ENCODE data around the gene SLC41A1.

SLC41A1 gene

GRCh38 chr1:205785446-205785845 is 27.6 kb downstream of the SLC41A1 start:
- ChIA-PET POLR2A (no interaction called here), CTCF (interaction anchor here (1.2 to 3.2 kb wide), 2 partner anchors 19 to 192 kb away, joined by 3 to 10 read pairs; no protein-coding TSS in a partner anchor)
- TF ChIP-seq, protein P1, sequence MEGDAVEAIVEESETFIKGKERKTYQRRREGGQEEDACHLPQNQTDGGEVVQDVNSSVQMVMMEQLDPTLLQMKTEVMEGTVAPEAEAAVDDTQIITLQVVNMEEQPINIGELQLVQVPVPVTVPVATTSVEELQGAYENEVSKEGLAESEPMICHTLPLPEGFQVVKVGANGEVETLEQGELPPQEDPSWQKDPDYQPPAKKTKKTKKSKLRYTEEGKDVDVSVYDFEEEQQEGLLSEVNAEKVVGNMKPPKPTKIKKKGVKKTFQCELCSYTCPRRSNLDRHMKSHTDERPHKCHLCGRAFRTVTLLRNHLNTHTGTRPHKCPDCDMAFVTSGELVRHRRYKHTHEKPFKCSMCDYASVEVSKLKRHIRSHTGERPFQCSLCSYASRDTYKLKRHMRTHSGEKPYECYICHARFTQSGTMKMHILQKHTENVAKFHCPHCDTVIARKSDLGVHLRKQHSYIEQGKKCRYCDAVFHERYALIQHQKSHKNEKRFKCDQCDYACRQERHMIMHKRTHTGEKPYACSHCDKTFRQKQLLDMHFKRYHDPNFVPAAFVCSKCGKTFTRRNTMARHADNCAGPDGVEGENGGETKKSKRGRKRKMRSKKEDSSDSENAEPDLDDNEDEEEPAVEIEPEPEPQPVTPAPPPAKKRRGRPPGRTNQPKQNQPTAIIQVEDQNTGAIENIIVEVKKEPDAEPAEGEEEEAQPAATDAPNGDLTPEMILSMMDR (IDR thresholded peaks at IDR 0.05; ENCODE audit: control extremely low read depth, extremely low read depth, low read depth, missing control alignments) = no peak
- DNase-seq (ENCODE audit: extremely low spot score) = no peak

DNA sequence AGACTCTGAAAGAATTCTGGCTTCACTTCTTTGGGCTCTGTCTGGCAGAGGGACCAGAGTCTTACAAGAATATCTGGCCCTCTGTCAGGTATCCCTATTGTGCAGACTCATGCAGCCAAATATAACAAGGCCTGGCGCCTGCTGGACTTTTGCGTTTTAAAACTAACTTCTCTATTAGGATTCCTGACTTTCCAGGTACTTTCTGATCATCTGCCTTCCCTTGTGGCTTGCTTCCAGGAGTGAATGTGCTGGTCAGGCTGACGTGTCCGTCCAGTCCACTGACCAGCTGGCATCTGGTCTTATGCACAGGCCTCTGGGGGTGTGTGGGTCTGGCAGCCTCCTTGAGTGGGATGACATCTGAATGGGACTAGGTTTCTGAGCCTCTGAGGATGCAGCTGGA is 29.1 kb downstream of the SLC41A1 start:
- POLR2A ChIA-PET = interaction anchor here (0.7 kb wide), 1 partner anchor 676 kb away, joined by 10 read pairs; no protein-coding TSS in a partner anchor
- CTCF ChIA-PET = interaction anchor here (1.2 to 3.2 kb wide), 2 partner anchors 20 to 193 kb away, joined by 3 to 10 read pairs; no protein-coding TSS in a partner anchor
- DNase-seq (ENCODE audit: extremely low spot score) = no peak
- TF ChIP-seq, protein P1 (IDR thresholded peaks at IDR 0.05; ENCODE audit: control extremely low read depth, extremely low read depth, low read depth, missing control alignments) = no peak

DNA sequence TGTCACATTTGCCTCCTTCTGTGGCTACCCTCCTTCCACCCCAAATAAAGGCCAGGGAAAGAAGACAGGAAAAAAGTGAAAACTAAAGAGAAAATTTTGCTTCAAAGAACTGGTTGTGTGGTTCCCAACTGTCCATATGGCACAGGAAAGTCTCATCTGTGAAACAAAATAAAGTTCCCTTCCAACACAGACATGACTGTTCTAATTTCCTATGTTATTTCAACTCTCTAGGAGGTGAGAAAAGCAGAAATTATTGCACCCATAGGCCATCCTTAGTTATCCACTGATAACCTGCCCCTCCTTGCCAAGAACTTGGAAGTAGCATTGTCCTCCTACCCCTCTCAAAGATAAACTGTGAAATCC is 29.6 kb downstream of the SLC41A1 start:
- no peak for DNase-seq (ENCODE audit: extremely low spot score)
- ChIA-PET CTCF (interaction anchor here (2.0 kb wide), 1 partner anchor 9 kb away, joined by 17 read pairs; no protein-coding TSS in a partner anchor), POLR2A (no interaction called here)
- TF ChIP-seq, protein P1 (IDR thresholded peaks at IDR 0.05; ENCODE audit: control extremely low read depth, extremely low read depth, low read depth, missing control alignments) = no peak

DNA sequence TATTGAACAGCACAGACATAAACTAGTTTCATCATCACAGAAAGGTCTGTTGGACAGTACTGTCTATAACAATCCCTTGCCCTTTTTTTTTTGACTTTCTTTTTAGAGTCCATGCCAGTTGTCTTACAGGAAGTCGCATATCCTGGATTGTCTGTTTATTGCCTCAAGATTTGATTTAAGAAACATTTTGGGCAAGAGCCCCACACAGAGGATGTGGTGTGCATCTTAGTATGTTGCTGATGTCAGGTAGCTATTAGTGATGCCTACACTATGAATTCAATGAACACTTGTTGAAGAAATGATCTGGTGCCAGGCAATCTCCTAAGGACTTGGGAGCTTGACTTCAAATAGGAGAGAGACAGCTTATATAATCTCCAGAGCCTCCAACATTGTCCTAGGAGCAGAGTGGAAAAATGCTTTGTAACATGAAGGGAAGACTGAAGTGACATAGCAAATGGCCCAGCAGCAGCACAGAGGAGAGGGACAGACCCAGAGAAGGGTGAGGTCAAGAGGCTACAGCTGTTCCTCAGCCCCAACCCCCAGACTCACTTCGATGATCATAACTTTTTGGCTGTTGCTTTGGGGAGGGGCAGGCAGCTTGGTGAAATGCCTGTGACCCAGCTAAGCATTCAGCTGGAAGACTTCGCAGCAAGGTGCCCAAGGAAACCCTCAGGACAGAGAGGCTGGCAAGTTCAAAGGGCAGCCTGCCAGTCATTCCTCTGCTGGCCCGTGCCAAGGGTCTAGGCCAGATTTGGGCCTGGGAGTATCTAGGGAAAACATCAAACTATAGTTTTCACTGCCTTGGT is 30.2 kb downstream of the SLC41A1 start:
- ChIA-PET CTCF (interaction anchor here (1.0 to 2.8 kb wide), 4 partner anchors 9 to 195 kb away, joined by 3 to 17 read pairs (median 7); no protein-coding TSS in a partner anchor), POLR2A (no interaction called here)
- TF ChIP-seq, protein P1 (IDR thresholded peaks at IDR 0.05; ENCODE audit: control extremely low read depth, extremely low read depth, low read depth, missing control alignments) = no peak
- no peak for DNase-seq (ENCODE audit: extremely low spot score)

GRCh38 chr1:205780335-205780734 is 32.7 kb downstream of the SLC41A1 start:
- ChIA-PET CTCF (interaction anchor here (1.0 to 2.8 kb wide), 3 partner anchors 12 to 197 kb away, joined by 3 to 9 read pairs (median 4); no protein-coding TSS in a partner anchor), POLR2A (interaction anchor here (0.6 kb wide), 1 partner anchor 118 kb away, joined by 4 read pairs; no protein-coding TSS in a partner anchor)
- TF ChIP-seq, protein P1 (IDR thresholded peaks at IDR 0.05; ENCODE audit: control extremely low read depth, extremely low read depth, low read depth, missing control alignments) = no peak
- no peak for DNase-seq (ENCODE audit: extremely low spot score)

DNA sequence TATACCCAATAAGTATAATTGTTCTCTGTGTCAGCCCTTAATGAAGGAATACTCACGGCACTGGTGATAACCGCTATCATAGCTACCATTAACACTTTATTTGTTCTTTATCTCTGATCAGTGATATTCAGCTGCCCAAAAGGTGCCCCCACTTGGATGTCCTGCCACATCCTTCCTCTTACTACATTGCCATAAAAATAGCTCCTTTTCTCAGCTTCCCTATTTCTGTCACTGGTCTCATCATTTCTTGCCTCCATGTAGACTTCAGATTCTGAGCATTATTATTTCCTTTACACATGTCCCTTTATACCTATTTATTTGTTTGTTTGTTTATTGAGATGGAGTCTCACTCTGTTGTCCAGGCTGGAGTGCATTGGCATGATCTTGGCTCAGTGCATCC is 35.0 kb downstream of the SLC41A1 start:
- ChIA-PET POLR2A (no interaction called here), CTCF (interaction anchor here (1.0 to 6.6 kb wide), 2 partner anchors 14 to 119 kb away, joined by 3 to 36 read pairs; no protein-coding TSS in a partner anchor)
- TF ChIP-seq, protein P1 (IDR thresholded peaks at IDR 0.05; ENCODE audit: control extremely low read depth, extremely low read depth, low read depth, missing control alignments) = no peak
- no peak for DNase-seq (ENCODE audit: extremely low spot score)

All from GM10248 (cell line).